ENCODE results near the gene METTL22. TPM values are rescaled to one million over a fixed set of nuclear protein-coding genes. Genes with fewer than 3 reads are reported as not detected.

METTL22 gene
- total RNA-seq, 2 donors from 2014 or later: 23.9 to 30.2 TPM

DNA sequence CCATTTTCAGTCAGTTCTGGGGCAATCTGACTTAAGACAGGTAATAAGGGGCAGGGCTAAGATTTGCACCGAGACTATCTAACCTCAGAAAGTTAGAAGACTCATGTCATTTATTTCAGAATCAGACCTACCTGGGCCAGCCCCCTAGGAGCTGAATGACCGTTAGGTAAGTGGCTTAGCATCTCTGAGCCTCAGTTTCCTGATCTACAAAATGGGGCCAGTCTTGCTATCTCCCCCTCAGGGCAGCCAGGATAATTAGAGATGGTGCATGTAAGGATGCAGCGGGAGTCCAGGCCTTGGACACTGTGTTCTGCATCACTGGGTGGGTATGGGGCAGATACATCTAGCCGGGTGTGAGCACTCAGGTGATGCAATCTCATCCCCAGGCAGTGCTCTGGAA is 10.4 kb upstream of the METTL22 start:
- no peak for DNase-seq
- H3K9me3 ChIP-seq (ENCODE audit: control insufficient read depth, low read length, poor library complexity, severe bottlenecking): no peaks in the 10 kb centered on the region
- Mint-ChIP-seq H3K27ac (peak overlapping the region; percentile 48), H3K4me3 (no peak overlapping the region), H3K4me1 (no peaks in the 10 kb centered on the region), H3K27me3 (peaks cover 54% of the 10 kb centered on the region), H3K36me3 (ENCODE audit: low read depth) (peaks cover 4% of the 10 kb centered on the region)
- no peak for ATAC-seq

DNA sequence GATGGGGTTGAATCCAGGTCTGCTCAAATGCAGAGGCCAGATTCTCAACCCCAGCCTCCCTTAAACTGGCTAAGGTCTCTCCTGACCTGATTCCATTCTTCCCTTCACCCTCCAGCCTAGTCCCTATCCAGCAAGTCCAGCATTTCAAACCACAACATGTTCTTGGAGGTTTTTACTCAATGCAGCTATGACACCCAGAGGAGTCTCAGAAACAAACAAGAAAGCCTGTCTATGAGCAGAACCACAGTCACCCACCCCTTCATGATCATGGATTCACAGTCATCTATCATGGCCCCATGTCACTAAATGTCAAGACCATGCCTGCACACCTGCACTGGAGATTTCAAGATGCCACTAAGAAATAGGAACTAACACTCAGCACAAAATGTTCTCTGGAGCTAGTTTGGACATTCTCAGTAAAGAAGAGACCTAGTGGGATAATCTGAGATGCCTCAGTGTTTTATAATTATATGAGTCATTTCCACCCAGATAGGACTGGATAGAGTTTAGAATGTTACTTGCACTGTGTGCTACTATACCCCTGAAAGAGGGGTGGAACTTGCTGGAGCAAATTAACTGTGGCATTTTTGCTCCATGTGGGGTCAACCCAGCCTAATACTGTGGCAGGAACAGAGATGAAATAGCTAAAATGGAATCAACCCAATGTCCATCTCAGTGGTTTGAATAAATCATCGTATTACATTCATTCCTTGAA is 9.5 kb upstream of the METTL22 start:
- H3K4me1 Mint-ChIP-seq: no peaks in the 10 kb centered on the region
- peaks cover 54% of the 10 kb centered on the region for H3K27me3 Mint-ChIP-seq
- H3K27ac Mint-ChIP-seq: no peak overlapping the region
- DNase-seq (no peak), ATAC-seq (no peak)
- no peak overlapping the region for H3K4me3 Mint-ChIP-seq
- no peaks in the 10 kb centered on the region for H3K9me3 ChIP-seq (ENCODE audit: control insufficient read depth, low read length, poor library complexity, severe bottlenecking)
- peaks cover 4% of the 10 kb centered on the region for H3K36me3 Mint-ChIP-seq (ENCODE audit: low read depth)

DNA sequence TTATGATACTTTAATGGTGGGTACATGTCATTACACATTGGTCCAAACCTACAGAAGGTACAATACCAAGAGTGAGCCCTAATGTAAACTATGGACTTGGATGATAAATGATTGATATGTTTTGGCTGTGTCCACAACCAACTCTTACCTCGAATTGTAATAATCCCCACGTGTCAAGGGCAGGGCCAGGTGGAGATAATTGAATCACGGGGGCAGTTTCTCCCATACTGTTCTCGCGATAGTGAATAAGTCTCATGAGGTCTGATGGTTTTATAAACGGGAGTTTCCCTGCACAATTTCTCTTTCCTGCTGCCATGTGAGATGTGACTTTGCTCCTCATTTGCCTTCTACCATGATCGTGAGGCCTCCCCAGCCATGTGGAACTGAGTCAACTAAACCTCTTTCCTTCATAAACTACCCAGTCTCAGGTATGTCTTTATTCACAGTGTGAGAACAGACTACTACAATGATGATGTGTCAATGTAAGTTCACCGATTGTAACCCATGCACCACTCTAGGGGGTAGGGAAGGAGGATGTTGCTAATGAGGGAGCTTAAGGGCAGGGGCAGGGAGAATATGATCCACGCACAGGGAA is 7.0 kb upstream of the METTL22 start:
- H3K27me3 Mint-ChIP-seq: peaks cover 53% of the 10 kb centered on the region
- no peak for ATAC-seq

DNA sequence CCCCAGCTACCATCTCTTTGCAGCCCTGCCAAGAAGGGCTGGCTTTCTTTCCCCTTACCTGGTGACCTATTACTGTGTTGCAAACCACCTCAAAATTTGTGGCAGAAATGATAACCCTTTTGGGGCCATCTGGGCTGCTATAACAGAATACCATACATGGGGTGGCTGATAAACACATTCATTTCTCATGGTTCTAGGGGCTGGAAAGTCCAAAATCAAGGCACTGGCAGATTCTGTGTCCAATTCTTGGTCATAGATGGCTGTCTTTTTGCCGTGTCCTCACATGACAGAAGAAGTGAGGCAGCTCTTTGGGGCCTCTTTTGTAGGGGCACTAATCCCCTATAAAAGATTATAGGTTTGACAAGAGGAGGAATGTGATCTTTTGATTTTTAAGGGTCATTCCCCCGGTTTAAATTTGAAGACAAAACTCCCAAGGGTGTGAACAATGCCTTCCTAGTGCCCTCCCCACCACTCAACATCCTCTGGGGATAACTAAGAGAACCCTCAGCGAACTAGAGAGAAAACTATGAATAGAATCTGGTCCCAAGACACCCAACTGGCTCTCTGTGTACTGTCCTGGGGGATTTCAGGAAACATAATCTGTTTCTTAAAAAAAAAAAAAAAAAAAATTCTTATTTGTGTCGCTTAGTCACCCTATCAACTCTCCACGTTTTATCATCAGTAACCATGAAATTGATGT is 1.7 kb upstream of the METTL22 start:
- Mint-ChIP-seq H3K27ac (no peak overlapping the region), H3K4me1 (peaks cover 10% of the 10 kb centered on the region), H3K4me3 (no peak overlapping the region), H3K36me3 (ENCODE audit: low read depth) (no peaks in the 10 kb centered on the region), H3K27me3 (peaks cover 20% of the 10 kb centered on the region)
- no peaks in the 10 kb centered on the region for H3K9me3 ChIP-seq (ENCODE audit: control insufficient read depth, low read length, poor library complexity, severe bottlenecking)
- DNase-seq (no peak), ATAC-seq (no peak)

More for the DNA sequence above, 7.0 kb upstream of the METTL22 start:
- Mint-ChIP-seq H3K4me1 (no peaks in the 10 kb centered on the region), H3K36me3 (ENCODE audit: low read depth) (peaks cover 4% of the 10 kb centered on the region), H3K27ac (no peak overlapping the region), H3K4me3 (no peak overlapping the region)
- H3K9me3 ChIP-seq (ENCODE audit: control insufficient read depth, low read length, poor library complexity, severe bottlenecking): no peaks in the 10 kb centered on the region
- no peak for DNase-seq

DNA sequence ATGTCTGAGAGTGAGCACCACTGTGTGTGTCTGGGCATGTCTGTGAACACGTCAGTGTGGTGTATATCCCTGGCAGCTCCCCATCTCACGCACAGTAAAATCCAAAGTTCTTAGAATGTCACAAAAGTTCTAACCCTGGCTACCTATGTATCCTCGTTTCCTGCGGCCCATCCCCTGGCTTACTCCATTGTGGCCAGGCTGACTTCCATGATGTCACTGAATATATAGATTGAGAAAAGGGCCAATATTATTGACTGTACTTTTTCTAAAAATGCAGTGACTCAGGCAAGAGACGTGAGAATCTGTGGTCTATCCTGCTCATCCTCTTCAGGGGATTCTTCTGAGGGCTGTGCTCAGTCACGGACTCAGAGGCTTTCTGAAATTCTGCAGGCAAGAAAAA is 963 bp upstream of the METTL22 start:
- Mint-ChIP-seq H3K36me3 (ENCODE audit: low read depth) (no peaks in the 10 kb centered on the region), H3K4me1 (peaks cover 13% of the 10 kb centered on the region), H3K27ac (peak overlapping the region; percentile 94), H3K4me3 (peak overlapping the region; percentile 93), H3K27me3 (peaks cover 14% of the 10 kb centered on the region)
- H3K9me3 ChIP-seq (ENCODE audit: control insufficient read depth, low read length, poor library complexity, severe bottlenecking): no peaks in the 10 kb centered on the region
- DNase-seq (no peak), ATAC-seq (no peak)

DNA sequence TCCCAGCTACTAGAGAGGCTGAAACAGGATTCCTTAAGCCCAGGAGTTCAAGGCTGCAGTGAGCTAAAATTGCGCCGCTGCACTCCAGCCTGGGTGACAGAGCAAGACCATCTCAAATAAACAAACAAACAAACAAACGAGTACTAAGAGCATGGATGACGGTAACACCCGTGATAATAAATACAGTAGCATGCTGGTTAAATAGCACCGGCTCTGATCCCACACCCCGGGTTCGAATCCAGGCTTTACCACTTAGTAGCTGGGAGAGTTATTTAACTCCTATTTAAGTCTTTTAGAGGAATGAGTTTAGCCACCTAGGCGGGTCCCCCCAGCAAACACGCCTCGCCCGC is 301 bp upstream of the METTL22 start:
- H3K9me3 ChIP-seq (ENCODE audit: control insufficient read depth, low read length, poor library complexity, severe bottlenecking): no peaks in the 10 kb centered on the region
- Mint-ChIP-seq H3K27ac (peak overlapping the region; percentile 94), H3K27me3 (peaks cover 14% of the 10 kb centered on the region), H3K36me3 (ENCODE audit: low read depth) (no peaks in the 10 kb centered on the region), H3K4me1 (peaks cover 13% of the 10 kb centered on the region), H3K4me3 (peak overlapping the region; percentile 93)
- DNase-seq (no peak), ATAC-seq (peak; percentile 2)

GRCh38 chr16:8622315-8622656 is 788 bp downstream of the METTL22 start:
- Mint-ChIP-seq H3K4me1 (peaks cover 17% of the 10 kb centered on the region), H3K27me3 (peaks cover 14% of the 10 kb centered on the region), H3K4me3 (peak overlapping the region; percentile 93), H3K27ac (peak overlapping the region; percentile 94), H3K36me3 (ENCODE audit: low read depth) (peaks cover 3% of the 10 kb centered on the region)
- H3K9me3 ChIP-seq (ENCODE audit: control insufficient read depth, low read length, poor library complexity, severe bottlenecking): no peaks in the 10 kb centered on the region
- DNase-seq (no peak), ATAC-seq (no peak)

- Mint-ChIP-seq H3K36me3 (ENCODE audit: low read depth) (peaks cover 3% of the 10 kb centered on the region), H3K27ac (no peak overlapping the region), H3K4me1 (peaks cover 20% of the 10 kb centered on the region), H3K27me3 (peaks cover 10% of the 10 kb centered on the region), H3K4me3 (no peak overlapping the region)
- ATAC-seq (no peak), DNase-seq (no peak)
- no peaks in the 10 kb centered on the region for H3K9me3 ChIP-seq (ENCODE audit: control insufficient read depth, low read length, poor library complexity, severe bottlenecking)
Observed at GRCh38 chr16:8623634-8624033, 2.1 kb downstream of the METTL22 start.

DNA sequence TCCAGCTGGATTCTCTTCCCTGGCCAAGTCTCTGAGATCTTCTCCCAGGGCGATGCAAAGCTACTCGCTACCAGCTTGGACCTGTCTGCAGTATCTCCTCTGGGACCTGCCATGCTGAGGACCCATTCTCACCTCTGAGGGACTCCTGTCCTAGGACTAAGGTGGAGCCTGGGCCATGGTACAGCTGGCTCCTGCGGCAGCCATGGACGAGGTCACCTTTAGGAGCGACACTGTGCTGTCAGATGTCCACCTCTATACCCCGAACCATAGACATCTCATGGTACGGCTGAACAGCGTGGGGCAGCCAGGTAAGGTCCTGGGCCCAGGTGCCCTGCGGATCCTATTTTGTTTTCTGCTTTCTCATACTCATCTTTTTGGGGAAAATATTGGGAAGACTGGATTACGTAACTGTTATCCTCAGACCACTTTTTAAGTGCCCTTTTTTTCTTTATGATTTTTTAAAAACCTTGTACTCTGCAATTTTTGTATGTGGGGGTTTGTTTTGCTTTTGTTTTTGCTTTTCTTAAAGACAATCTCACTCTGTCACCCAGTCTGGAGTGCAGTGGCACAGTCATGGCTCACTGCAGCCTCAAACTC is 4.1 kb downstream of the METTL22 start:
- peaks cover 8% of the 10 kb centered on the region for H3K36me3 Mint-ChIP-seq (ENCODE audit: low read depth)

GRCh38 chr16:8626946-8627345 is 5.4 kb downstream of the METTL22 start:
- H3K4me3 Mint-ChIP-seq: no peak overlapping the region
- no peaks in the 10 kb centered on the region for H3K27me3 Mint-ChIP-seq
- no peak for ATAC-seq
- DNase-seq: no peak
- no peak overlapping the region for H3K27ac Mint-ChIP-seq
- H3K36me3 Mint-ChIP-seq (ENCODE audit: low read depth): peaks cover 8% of the 10 kb centered on the region
- no peaks in the 10 kb centered on the region for H3K9me3 ChIP-seq (ENCODE audit: control insufficient read depth, low read length, poor library complexity, severe bottlenecking)
- H3K4me1 Mint-ChIP-seq: peaks cover 19% of the 10 kb centered on the region

More for the DNA sequence above, 4.1 kb downstream of the METTL22 start:
- H3K4me1 Mint-ChIP-seq: peaks cover 20% of the 10 kb centered on the region
- H3K27me3 Mint-ChIP-seq: no peaks in the 10 kb centered on the region
- H3K27ac Mint-ChIP-seq: no peak overlapping the region
- H3K9me3 ChIP-seq (ENCODE audit: control insufficient read depth, low read length, poor library complexity, severe bottlenecking): no peaks in the 10 kb centered on the region
- H3K4me3 Mint-ChIP-seq: no peak overlapping the region
- DNase-seq (no peak), ATAC-seq (no peak)

GRCh38 chr16:8627456-8627855 is 6.0 kb downstream of the METTL22 start:
- Mint-ChIP-seq H3K4me1 (peaks cover 16% of the 10 kb centered on the region), H3K4me3 (no peak overlapping the region), H3K27ac (no peak overlapping the region), H3K27me3 (no peaks in the 10 kb centered on the region), H3K36me3 (ENCODE audit: low read depth) (peaks cover 8% of the 10 kb centered on the region)
- no peak for DNase-seq
- no peaks in the 10 kb centered on the region for H3K9me3 ChIP-seq (ENCODE audit: control insufficient read depth, low read length, poor library complexity, severe bottlenecking)
- no peak for ATAC-seq

DNA sequence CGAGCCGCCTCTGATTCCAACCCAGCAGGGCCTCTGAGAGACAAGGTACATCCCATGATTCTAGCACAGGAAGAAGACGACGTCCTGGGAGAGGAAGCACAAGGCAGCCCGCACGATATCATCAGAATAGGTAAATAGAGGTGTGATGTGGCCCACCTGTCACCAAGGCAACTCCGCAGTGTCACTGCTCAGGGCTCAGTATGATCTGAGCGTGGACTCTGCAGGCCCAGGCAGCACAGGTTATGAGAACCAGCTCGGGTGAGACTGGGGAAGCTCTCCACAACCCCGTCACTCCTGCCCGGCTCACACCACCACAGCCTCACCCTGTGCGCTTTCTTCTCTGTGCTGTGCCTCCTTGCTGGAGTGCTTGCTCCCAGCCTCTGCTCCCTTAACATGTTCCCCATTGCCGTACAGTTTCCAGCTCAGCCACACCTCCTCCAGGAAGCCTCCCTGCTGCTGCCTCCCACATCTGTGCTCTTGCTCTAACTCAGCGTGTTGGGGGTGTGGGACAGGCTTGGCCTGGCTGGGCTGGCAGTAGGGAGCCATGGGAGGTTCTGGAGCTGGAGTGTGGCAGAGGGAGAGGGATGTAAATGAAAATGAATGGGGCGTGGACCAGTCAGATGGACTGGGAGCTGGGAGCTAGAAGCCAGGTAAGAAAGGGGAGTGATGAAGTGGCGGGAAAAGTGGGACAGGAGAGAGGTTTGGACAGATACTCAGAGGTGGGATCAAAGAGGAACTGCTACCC is 7.7 kb downstream of the METTL22 start:
- Mint-ChIP-seq H3K4me3 (no peak overlapping the region), H3K27ac (no peak overlapping the region), H3K36me3 (ENCODE audit: low read depth) (peaks cover 8% of the 10 kb centered on the region), H3K27me3 (no peaks in the 10 kb centered on the region), H3K4me1 (peaks cover 16% of the 10 kb centered on the region)
- ATAC-seq (no peak), DNase-seq (no peak)
- H3K9me3 ChIP-seq (ENCODE audit: control insufficient read depth, low read length, poor library complexity, severe bottlenecking): no peaks in the 10 kb centered on the region
